ENCODE results near the gene PTBP1.

The PTBP1 gene

GRCh38 chr19:796692-797527, at the start of gene PTBP1:
Gene PTBP1, plus strand, starts transcription at chr19:797452. Its CDS starts 46 bp downstream, at chr19:797498.
- DNase-seq: peak; percentile 100

- no peak for DNase-seq
Measured at GRCh38 chr19:748274-748598, 49.0 kb upstream of the PTBP1 start.

- DNase-seq: no peak
Measured at GRCh38 chr19:749811-750210, 47.4 kb upstream of the PTBP1 start.

GRCh38 chr19:750640-751423, 46.4 kb upstream of the PTBP1 start, which contains the start of gene MISP:
Gene MISP, plus strand, starts transcription at chr19:751112. Its CDS starts 5,835 bp downstream, at chr19:756947.
- DNase-seq: peak; percentile 86

- no peak for DNase-seq
Measured at GRCh38 chr19:751501-752341, 45.5 kb upstream of the PTBP1 start.

GRCh38 chr19:752652-753517, 44.4 kb upstream of the PTBP1 start:
- no peak for DNase-seq

- DNase-seq: no peak
Measured at GRCh38 chr19:754530-754929, 42.7 kb upstream of the PTBP1 start.

- DNase-seq: no peak
Measured at GRCh38 chr19:755063-755462, 42.2 kb upstream of the PTBP1 start.

GRCh38 chr19:756236-756635, 41.0 kb upstream of the PTBP1 start:
- no peak for DNase-seq

GRCh38 chr19:756821-757688, 40.2 kb upstream of the PTBP1 start:
- DNase-seq: no peak

GRCh38 chr19:757811-758668, 39.2 kb upstream of the PTBP1 start:
- DNase-seq: no peak

GRCh38 chr19:763181-763580, 34.1 kb upstream of the PTBP1 start:
- DNase-seq: no peak

GRCh38 chr19:763869-764268, 33.4 kb upstream of the PTBP1 start:
- no peak for DNase-seq

GRCh38 chr19:764301-764700, 33.0 kb upstream of the PTBP1 start:
- DNase-seq: no peak

- DNase-seq: no peak
Measured at GRCh38 chr19:765179-765738, 32.0 kb upstream of the PTBP1 start.

- no peak for DNase-seq
Measured at GRCh38 chr19:768424-768823, 28.8 kb upstream of the PTBP1 start.

GRCh38 chr19:769616-770015, 27.6 kb upstream of the PTBP1 start:
- DNase-seq: no peak

GRCh38 chr19:771332-771785, 25.9 kb upstream of the PTBP1 start:
- DNase-seq: peak; percentile 12

GRCh38 chr19:772063-772462, 25.2 kb upstream of the PTBP1 start:
- DNase-seq: no peak
